Measurements from ENCODE around the gene PHACTR3.
A peak's percentile ranks its signal among the peaks of the same experiment; 100 is the strongest.
"Not testable (repeated sequence)": the region's sequence is repeated elsewhere in the genome, so short reads cannot be mapped to it uniquely, and the experiment has no call there.

The PHACTR3 gene

DNA sequence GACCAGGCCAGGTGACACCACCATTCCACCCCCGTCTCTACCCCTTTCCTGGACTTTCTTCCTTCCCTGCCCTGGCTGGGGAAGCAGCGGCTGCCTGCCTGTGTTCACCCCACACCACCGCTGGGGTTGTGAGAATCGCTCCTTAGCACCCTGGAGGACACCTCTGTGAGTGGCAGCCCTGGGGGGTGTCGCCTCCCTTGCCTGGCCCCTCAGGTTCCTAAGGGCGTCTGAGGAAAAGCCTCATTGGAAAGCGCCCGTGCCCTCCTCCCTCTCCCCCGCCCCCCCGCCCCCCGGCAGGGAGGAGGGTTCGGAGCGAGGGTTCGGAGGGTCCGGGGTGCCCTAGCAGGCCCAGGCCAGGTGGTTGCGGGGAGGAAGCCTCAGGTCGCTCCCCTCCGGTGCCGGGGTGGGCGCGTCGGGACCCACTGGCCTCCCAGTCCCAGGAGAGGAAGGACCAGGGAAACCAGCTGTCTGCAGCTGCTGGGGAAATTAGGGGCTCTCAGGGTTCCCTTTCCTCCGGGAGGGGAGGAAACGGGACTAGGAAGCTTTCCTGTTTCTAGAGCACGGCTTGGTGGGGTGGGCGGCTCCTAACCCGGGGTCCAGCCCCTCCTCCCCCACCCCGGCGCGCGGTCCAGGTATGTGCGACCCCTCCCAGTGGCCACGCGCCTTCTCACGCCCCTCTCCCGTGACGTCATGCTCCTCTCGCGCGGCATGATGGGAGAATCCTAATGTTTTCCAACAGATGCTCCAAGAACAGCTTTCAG, at the start of gene PHACTR3:
PHACTR3 (plus strand) TSS at position 760 of the 761 bp plus-strand sequence. CDS start 475 bp downstream, outside the sequence.
- H3K4me3 ChIP-seq (replicated peaks; ENCODE audit: low read depth, low read length): no peak within 1 kb of the TSS
- no peak for DNase-seq (ENCODE audit: extremely low read depth, low read depth)

DNA sequence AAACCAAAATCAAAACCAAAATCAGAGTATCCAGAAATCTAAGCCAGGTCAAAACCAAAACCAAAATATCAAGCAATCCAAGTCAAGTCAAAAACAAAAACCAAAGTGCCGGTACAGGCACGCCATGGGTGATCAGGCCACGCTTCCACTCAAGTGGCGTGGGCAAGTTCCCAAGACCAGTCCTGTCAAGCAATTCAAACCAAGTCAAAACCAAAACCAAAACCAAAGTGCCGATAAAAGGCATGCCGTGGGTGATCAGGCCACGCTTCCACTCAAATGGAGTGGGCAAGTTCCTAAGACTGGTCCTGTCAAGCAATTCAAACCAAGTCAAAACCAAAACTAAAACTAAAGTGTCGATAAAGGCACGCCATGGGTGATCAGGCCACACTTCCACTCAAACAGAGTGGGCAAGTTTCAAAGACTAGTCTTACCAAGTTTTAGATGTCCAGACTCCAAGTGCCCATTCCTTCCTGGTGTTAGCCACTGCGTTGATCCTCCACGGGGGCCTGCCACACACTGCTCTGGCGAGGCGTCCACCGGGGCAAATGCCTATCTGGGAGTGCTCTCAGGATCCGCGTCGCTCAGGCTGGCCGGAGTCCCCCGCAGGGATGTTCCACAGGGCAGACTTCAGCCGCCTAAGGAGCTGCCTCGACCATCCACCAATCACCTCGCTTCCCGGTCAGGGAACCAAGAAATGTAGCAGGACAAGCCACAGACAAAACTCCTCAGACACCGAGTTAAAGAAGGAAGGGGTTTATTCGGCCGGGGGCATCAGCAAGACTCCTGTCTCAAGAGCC, 46.4 kb upstream of the PHACTR3 start:
- not testable (repeated sequence) for H3K4me3 ChIP-seq (replicated peaks; ENCODE audit: low read depth, low read length); DNase-seq (ENCODE audit: extremely low read depth, low read depth)

More for the DNA sequence above, at the start of gene PHACTR3:
- TF ChIP-seq, protein P1, sequence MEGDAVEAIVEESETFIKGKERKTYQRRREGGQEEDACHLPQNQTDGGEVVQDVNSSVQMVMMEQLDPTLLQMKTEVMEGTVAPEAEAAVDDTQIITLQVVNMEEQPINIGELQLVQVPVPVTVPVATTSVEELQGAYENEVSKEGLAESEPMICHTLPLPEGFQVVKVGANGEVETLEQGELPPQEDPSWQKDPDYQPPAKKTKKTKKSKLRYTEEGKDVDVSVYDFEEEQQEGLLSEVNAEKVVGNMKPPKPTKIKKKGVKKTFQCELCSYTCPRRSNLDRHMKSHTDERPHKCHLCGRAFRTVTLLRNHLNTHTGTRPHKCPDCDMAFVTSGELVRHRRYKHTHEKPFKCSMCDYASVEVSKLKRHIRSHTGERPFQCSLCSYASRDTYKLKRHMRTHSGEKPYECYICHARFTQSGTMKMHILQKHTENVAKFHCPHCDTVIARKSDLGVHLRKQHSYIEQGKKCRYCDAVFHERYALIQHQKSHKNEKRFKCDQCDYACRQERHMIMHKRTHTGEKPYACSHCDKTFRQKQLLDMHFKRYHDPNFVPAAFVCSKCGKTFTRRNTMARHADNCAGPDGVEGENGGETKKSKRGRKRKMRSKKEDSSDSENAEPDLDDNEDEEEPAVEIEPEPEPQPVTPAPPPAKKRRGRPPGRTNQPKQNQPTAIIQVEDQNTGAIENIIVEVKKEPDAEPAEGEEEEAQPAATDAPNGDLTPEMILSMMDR (IDR thresholded peaks at IDR 0.05; ENCODE audit: low read depth, low read length, missing control alignments): no peak

DNA sequence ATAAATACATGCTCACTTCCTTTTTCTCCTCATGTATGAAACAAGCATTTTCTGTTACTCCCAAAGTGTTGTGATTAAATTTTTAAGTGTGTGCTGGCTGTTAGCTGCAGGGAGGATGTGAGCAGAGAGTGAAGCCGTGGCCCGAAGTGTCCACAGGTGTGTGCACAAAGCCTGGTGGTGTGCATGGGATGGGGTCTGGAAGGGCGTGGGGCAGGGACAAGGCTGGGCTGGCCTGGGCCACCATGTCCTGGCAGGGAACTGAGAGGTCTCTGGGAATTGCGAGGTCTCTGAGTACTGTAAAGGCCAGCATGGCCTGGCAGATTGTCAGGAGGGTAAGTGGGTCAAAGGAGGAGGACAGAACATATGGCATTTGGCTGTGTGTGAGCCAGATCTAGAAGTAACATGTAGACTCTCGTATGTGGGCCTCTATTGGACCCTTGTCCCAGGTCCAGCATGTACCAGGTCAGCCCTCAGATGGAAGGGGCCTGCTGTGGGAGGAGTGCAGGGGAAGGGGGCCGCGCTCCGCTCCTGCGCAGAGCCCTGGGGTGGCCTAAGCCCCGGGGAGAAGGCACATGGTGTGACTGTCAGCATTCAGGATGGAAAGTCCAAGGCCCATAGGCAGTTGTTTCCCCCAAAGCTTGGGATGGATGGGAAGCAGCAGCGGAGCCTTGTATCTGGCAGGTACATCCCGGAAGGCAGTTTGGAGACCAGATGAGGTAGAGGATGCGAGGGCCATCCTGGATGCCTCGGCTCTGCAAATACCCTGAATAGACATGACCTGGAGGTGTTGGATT, 45.1 kb upstream of the PHACTR3 start:
- H3K4me3 ChIP-seq (replicated peaks; ENCODE audit: low read depth, low read length): no peak overlapping the region
- DNase-seq (ENCODE audit: extremely low read depth, low read depth): no peak
- TF ChIP-seq, protein P1 (IDR thresholded peaks at IDR 0.05; ENCODE audit: low read depth, low read length, missing control alignments): no peak

DNA sequence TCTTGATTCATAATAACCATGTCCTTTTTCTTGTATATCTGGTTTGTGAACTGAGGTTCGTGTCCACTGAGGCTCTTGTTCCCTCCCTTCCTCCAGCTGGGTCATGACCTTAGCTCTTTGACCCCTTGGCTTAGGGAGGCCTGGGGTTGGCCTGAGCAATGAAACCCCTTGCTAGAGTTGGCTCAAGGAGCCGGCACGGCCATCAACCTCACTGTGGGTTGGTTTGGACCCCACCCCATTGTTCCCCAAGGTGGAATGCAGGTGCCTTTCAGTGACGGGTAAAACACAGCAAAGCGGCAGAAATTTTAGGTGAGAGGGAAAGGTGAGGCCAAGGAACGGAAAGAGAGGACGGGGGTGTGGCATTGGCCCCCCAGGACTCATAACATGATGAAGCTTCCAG, 44.5 kb upstream of the PHACTR3 start:
- no peak for DNase-seq (ENCODE audit: extremely low read depth, low read depth)
- no peak overlapping the region for H3K4me3 ChIP-seq (replicated peaks; ENCODE audit: low read depth, low read length)
- TF ChIP-seq, protein P1 (IDR thresholded peaks at IDR 0.05; ENCODE audit: low read depth, low read length, missing control alignments): no peak

DNA sequence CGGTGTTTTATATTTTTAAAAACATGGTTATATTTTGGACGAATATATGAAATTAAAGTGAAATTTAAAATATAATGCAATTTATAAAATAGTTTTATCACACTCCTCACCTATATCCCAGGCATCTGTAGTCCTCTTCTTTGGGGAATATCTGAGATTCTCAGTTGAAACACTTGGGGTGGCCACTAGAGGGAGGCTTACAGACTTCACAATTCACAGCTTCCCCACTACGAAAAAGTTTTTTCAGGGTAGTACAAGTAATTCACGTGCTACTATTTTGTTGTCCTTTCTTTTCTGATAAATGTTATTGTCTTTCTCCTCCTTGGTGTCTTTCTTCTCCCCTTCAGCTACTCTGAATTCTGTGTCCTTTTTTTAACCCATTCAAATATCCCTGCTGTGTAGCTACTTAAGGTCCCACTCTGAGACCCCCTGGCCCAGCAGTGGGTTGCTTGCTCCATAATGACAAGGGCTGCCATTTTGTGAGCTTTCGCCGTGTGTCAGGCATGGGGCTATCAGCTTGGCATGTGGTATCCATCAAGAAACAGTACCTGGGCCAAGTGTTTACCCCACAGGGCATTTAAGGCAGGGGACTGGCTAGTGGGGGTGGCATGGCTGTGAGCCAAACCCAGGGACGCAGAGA, 43.6 kb upstream of the PHACTR3 start:
- no peak overlapping the region for H3K4me3 ChIP-seq (replicated peaks; ENCODE audit: low read depth, low read length)
- TF ChIP-seq, protein P1 (IDR thresholded peaks at IDR 0.05; ENCODE audit: low read depth, low read length, missing control alignments): peak; percentile 49
- no peak for DNase-seq (ENCODE audit: extremely low read depth, low read depth)

DNA sequence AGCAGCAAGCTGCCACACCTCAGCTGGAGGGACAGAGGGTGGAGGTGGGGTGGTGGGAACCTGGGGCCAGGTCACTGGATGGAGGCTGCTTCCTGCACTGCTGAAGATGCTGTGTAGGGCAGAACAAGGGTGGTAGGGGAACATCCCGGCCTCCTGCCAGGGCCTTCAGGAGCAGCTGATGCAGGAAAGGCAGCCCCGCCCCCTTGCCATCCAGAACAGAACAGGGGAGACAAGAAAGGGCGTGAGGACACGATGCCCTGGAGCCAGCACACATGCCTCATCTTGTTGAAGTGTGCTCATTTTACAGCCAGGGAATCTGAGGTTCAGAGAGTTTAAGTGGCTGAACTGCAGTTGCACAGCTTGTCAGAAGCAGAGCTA, 43.1 kb upstream of the PHACTR3 start:
- no peak overlapping the region for H3K4me3 ChIP-seq (replicated peaks; ENCODE audit: low read depth, low read length)
- TF ChIP-seq, protein P1 (IDR thresholded peaks at IDR 0.05; ENCODE audit: low read depth, low read length, missing control alignments): no peak
- no peak for DNase-seq (ENCODE audit: extremely low read depth, low read depth)

Measured in HFF-Myc (cell line).